ENCODE results near the gene VSX2. TPM values are rescaled to one million over a fixed set of nuclear protein-coding genes. Genes with fewer than 3 reads are reported as not detected.

Gene VSX2
- total and polyA plus RNA-seq, 4 experiments from 2014 or later, result not detected

DNA sequence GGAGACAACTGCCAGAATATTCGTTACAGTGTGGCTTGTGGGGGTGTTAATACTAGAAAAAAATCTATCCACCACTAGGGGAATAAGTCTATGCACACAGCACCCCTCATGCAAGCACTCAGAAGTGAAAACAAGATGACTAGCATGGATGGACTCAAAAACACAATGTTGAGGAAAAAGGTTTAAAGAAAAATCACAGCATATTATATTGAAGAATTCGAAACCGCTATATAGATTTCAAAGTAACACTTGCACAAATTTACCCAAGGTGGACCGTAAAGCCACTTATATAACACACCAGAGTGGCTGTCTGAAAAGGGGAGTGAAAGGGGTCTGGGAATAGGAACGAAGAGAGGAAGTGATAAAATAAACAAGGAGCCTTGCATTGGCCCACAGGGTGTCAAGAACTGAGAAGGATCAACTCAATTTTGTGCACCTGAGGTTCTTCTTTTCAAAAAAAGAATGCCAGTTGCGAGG lies 62.9 kb downstream of the VSX2 start:
- Mint-ChIP-seq H3K27me3 (no peaks in the 10 kb centered on the region), H3K27ac (peak overlapping the region; percentile 82 to 98 (median 94)), H3K36me3 (peaks cover 18 to 30% of the 10 kb centered on the region in 2 donors), H3K9me3 (peaks cover 0 to 1% (median 0%) of the 10 kb centered on the region in 8 donors), H3K4me3 (peak overlapping the region; percentile 87 to 99 (median 98)), H3K4me1 (peaks cover 26 to 56% (median 32%) of the 10 kb centered on the region in 4 donors)
- H3K4me1 ChIP-seq (ENCODE audit: insufficient read depth, low read length), result peaks cover 29% of the 10 kb centered on the region
- POLR2A ChIA-PET (ENCODE audit: partially characterized antibody), result no interaction called here
- peak; percentile 47 to 66 (median 59) for DNase-seq
- H3K9me3 ChIP-seq (ENCODE audit: control insufficient read depth in 1 of 2, low read length in 2 of 2), result no peaks in the 10 kb centered on the region
- CTCF ChIA-PET (ENCODE audit: partially characterized antibody), result interaction anchor here (1.2 to 1.5 kb wide), 3 partner anchors 9 to 12 kb away, joined by 3 to 5 read pairs (median 3); no protein-coding TSS in a partner anchor
- peaks cover 19% of the 10 kb centered on the region for H3K36me3 ChIP-seq (ENCODE audit: insufficient read depth, low read length)
- peak overlapping the region; percentile 58 to 94 for H3K4me3 ChIP-seq (ENCODE audit: low read length in 2 of 2)
- intact Hi-C loops (cut with micrococcal nuclease), result loop anchor here (2.0 to 5.0 kb wide), 5 partner anchors 191 to 1359 kb away; partner anchors contain the start of genes AREL1, ERG28, FCF1 and ISCA2
- peak overlapping the region; percentile 65 for H3K27ac ChIP-seq (ENCODE audit: low read depth, low read length)
- no peaks in the 10 kb centered on the region for H3K27me3 ChIP-seq (ENCODE audit: insufficient read depth, low read length)

- H3K27ac ChIP-seq (ENCODE audit: low read depth, low read length), result peak within 1 kb of the TSS; percentile 65
- Mint-ChIP-seq H3K27me3 (no peaks in the 10 kb centered on the region), H3K27ac (peak within 1 kb of the TSS; percentile 82 to 98 (median 94)), H3K9me3 (peaks cover 0 to 1% (median 0%) of the 10 kb centered on the region in 8 donors), H3K36me3 (peaks cover 13 to 22% of the 10 kb centered on the region in 2 donors), H3K4me3 (peak within 1 kb of the TSS; percentile 87 to 99 (median 98)), H3K4me1 (peaks cover 26 to 51% (median 32%) of the 10 kb centered on the region in 4 donors)
- ChIA-PET CTCF (ENCODE audit: partially characterized antibody) (interaction anchor here (1.2 to 1.5 kb wide), 3 partner anchors 8 to 12 kb away, joined by 3 to 5 read pairs (median 3); no protein-coding TSS in a partner anchor), POLR2A (ENCODE audit: partially characterized antibody) (interaction anchor here (0.6 kb wide), 1 partner anchor 853 kb away, joined by 3 read pairs; no protein-coding TSS in a partner anchor)
- H3K27me3 ChIP-seq (ENCODE audit: insufficient read depth, low read length), result no peaks in the 10 kb centered on the region
- no peaks in the 10 kb centered on the region for H3K9me3 ChIP-seq (ENCODE audit: control insufficient read depth in 1 of 2, low read length in 2 of 2)
- DNase-seq, result peak; percentile 73 to 85 (median 76)
- H3K4me1 ChIP-seq (ENCODE audit: insufficient read depth, low read length), result peaks cover 29% of the 10 kb centered on the region
- peaks cover 13% of the 10 kb centered on the region for H3K36me3 ChIP-seq (ENCODE audit: insufficient read depth, low read length)
- intact Hi-C loops (cut with micrococcal nuclease), result loop anchor here (1.0 to 5.0 kb wide), 6 partner anchors 190 to 1358 kb away; partner anchors contain the start of genes ALDH6A1, AREL1, ERG28 and FCF1
- H3K4me3 ChIP-seq (ENCODE audit: low read length in 2 of 2), result peak within 1 kb of the TSS; percentile 58 to 94
Observed at GRCh38 chr14:74302634-74303569, 63.7 kb downstream of the VSX2 start, which contains the start of gene ABCD4. Gene ABCD4, minus strand, starts transcription at chr14:74302934. Its CDS starts 22 bp downstream, at chr14:74302912.

DNA sequence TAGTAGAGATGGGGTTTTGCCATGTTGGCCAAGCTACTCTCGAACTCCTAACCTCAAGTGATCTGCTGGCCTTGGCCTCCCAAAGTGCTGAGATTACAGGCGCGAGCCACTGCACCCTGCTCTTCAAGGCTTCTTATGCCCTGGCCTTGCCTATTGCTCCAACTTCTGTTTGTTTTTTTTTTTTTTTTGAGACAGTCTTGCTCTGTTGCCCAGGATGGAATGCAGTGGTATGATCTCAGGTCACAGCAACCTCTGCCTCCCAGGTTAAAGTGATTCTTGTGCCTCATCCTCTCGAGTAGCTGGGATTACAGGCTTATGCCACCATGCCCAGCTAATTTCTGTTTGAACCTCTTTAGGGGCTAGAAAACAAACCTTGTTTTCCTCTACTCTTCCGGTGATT lies 69.4 kb downstream of the VSX2 start:
- Histone ChIP-seq H3K36me3 (ENCODE audit: insufficient read depth, low read length) (no peaks in the 10 kb centered on the region), H3K27me3 (ENCODE audit: insufficient read depth, low read length) (no peaks in the 10 kb centered on the region), H3K4me3 (ENCODE audit: low read length in 2 of 2) (no peak overlapping the region), H3K9me3 (ENCODE audit: control insufficient read depth in 1 of 2, low read length in 2 of 2) (no peaks in the 10 kb centered on the region), H3K27ac (ENCODE audit: low read depth, low read length) (no peak overlapping the region), H3K4me1 (ENCODE audit: insufficient read depth, low read length) (peaks cover 5% of the 10 kb centered on the region)
- no peaks in the 10 kb centered on the region for H3K36me3 Mint-ChIP-seq
- POLR2A ChIA-PET (ENCODE audit: partially characterized antibody), result no interaction called here
- peaks cover 0 to 9% (median under 1%) of the 10 kb centered on the region in 4 donors for H3K4me1 Mint-ChIP-seq
- H3K27ac Mint-ChIP-seq, result peak overlapping the region in 1 of 7 donors; percentile 7
- no peaks in the 10 kb centered on the region for H3K27me3 Mint-ChIP-seq
- CTCF ChIA-PET (ENCODE audit: partially characterized antibody), result interaction anchor here (1.0 kb wide), 1 partner anchor 9 kb away, joined by 4 read pairs; no protein-coding TSS in a partner anchor
- H3K4me3 Mint-ChIP-seq, result no peak overlapping the region
- DNase-seq, result no peak
- intact Hi-C loops (cut with micrococcal nuclease), result no loop called here
- no peaks in the 10 kb centered on the region for H3K9me3 Mint-ChIP-seq

DNA sequence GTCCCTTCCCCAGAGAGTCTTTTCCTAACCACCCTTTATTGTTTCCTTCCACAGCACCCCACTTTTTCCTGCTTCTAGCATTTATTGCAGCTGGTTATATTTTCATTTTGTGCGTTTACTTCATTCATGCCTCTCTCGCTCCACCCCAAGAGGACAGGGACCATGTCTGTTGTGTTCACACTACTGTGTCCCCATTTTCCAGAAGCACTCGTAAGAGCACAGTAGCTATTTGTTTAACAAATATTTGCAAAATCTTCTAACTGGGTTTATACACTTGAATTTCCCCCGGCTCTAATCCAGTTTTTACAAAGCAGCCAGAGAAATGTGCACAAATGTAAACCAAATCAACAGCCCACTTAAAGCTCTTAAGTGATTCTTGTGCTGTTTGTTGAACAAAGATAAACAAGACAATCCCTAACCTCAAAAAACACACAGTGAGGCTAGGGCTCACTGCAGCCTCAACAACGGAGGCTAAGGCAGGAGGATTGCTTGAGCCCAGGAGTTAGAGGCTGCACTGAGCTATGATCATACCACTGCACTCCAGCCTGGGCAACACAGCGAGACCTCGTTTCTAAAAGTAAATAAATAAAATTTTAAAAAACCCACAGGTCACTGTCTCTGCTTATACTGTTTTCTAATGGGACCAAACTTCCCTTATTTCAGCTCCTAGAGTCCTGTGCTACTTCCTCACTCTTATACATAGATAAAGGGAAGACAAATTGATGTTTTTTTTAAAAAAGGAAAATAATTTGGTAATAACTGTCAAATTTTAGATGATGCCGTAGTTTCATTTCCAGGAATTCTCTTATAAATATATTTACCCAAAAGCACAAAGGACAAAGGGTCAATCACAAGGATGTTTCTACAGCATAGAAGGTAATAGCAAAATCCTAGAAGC lies 70.1 kb downstream of the VSX2 start:
- ChIA-PET POLR2A (ENCODE audit: partially characterized antibody) (no interaction called here), CTCF (ENCODE audit: partially characterized antibody) (interaction anchor here (1.0 kb wide), 1 partner anchor 9 kb away, joined by 4 read pairs; no protein-coding TSS in a partner anchor)
- Histone ChIP-seq H3K4me1 (ENCODE audit: insufficient read depth, low read length) (no peaks in the 10 kb centered on the region), H3K27me3 (ENCODE audit: insufficient read depth, low read length) (no peaks in the 10 kb centered on the region), H3K36me3 (ENCODE audit: insufficient read depth, low read length) (no peaks in the 10 kb centered on the region), H3K9me3 (ENCODE audit: control insufficient read depth in 1 of 2, low read length in 2 of 2) (no peaks in the 10 kb centered on the region), H3K27ac (ENCODE audit: low read depth, low read length) (no peak overlapping the region), H3K4me3 (ENCODE audit: low read length in 2 of 2) (no peak overlapping the region)
- Mint-ChIP-seq H3K27ac (peak overlapping the region in 2 of 7 donors; percentile 7 to 35), H3K27me3 (no peaks in the 10 kb centered on the region), H3K36me3 (no peaks in the 10 kb centered on the region), H3K4me1 (peaks cover 0 to 2% (median 0%) of the 10 kb centered on the region in 4 donors), H3K9me3 (no peaks in the 10 kb centered on the region), H3K4me3 (no peak overlapping the region)
- DNase-seq, result no peak
- intact Hi-C loops (cut with micrococcal nuclease), result no loop called here

DNA sequence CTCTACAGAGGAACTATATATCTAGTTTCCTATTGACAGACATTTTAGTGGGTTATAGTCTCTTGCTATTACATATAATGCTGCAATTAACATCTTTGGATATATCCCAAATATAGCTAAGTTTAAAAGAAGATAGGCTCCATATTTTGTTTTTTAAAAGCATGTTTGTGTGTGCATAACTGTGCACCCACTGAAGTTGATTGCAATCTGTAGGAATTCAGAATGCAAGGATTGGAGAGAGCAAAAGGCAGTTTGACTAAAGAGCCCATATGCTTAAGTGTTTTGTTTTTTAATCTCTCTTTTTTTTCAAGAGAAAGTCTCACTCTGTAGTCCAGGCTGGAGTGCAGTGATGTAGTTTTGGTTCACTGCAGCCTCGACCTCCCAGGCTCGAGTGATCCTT lies 72.9 kb downstream of the VSX2 start:
- H3K27me3 Mint-ChIP-seq, result peaks cover 0 to 5% of the 10 kb centered on the region in 2 donors
- ChIA-PET CTCF (ENCODE audit: partially characterized antibody) (interaction anchor here (1.3 kb wide), 1 partner anchor 16 kb away, joined by 5 read pairs; no protein-coding TSS in a partner anchor), POLR2A (ENCODE audit: partially characterized antibody) (no interaction called here)
- H3K27me3 ChIP-seq (ENCODE audit: insufficient read depth, low read length), result no peaks in the 10 kb centered on the region
- H3K36me3 ChIP-seq (ENCODE audit: insufficient read depth, low read length), result no peaks in the 10 kb centered on the region
- intact Hi-C loops (cut with micrococcal nuclease), result no loop called here
- no peak overlapping the region for H3K4me3 Mint-ChIP-seq
- no peaks in the 10 kb centered on the region for H3K4me1 Mint-ChIP-seq
- H3K9me3 ChIP-seq (ENCODE audit: control insufficient read depth in 1 of 2, low read length in 2 of 2), result no peaks in the 10 kb centered on the region
- H3K27ac Mint-ChIP-seq, result no peak overlapping the region
- no peak overlapping the region for H3K4me3 ChIP-seq (ENCODE audit: low read length in 2 of 2)
- H3K36me3 Mint-ChIP-seq, result no peaks in the 10 kb centered on the region
- H3K27ac ChIP-seq (ENCODE audit: low read depth, low read length), result no peak overlapping the region
- no peaks in the 10 kb centered on the region for H3K9me3 Mint-ChIP-seq
- H3K4me1 ChIP-seq (ENCODE audit: insufficient read depth, low read length), result no peaks in the 10 kb centered on the region
- no peak for DNase-seq

Data from CD4-positive, alpha-beta memory T cell (primary cell).